C4-2B (cell line): ENCODE measurements around the gene CCDC69.

Source experiments
- ZFX ChIP-seq: fragments of 450-650 bp; IDR thresholded peaks from 2 replicates; pipeline ENCODE4 v1.6.1; 2017
- TF ChIP-seq, protein P1 (sequence below): fragments of 450-650 bp; conservative IDR thresholded peaks from 2 replicates; pipeline ENCODE4 v1.5.1; 2017; ENCODE audit warnings: mild to moderate bottlenecking

GRCh38 chr5:151156507-151157420 is 67.1 kb downstream of the CCDC69 start:
- TF ChIP-seq, protein P1, sequence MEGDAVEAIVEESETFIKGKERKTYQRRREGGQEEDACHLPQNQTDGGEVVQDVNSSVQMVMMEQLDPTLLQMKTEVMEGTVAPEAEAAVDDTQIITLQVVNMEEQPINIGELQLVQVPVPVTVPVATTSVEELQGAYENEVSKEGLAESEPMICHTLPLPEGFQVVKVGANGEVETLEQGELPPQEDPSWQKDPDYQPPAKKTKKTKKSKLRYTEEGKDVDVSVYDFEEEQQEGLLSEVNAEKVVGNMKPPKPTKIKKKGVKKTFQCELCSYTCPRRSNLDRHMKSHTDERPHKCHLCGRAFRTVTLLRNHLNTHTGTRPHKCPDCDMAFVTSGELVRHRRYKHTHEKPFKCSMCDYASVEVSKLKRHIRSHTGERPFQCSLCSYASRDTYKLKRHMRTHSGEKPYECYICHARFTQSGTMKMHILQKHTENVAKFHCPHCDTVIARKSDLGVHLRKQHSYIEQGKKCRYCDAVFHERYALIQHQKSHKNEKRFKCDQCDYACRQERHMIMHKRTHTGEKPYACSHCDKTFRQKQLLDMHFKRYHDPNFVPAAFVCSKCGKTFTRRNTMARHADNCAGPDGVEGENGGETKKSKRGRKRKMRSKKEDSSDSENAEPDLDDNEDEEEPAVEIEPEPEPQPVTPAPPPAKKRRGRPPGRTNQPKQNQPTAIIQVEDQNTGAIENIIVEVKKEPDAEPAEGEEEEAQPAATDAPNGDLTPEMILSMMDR, result no peak
- TF ChIP-seq ZFX, result no peak
